GM21717 (cell line): ENCODE measurements around the gene CNOT3.

ENCODE experiments used
- ATAC-seq: cut with Tn5 transposase; IDR thresholded peaks from one replicate; pipeline ENCODE4 v1.9.1; 2021; ENCODE audit warnings: mild to moderate bottlenecking, moderate library complexity; ENCODE audit not compliant: unreplicated experiment

The CNOT3 gene

DNA sequence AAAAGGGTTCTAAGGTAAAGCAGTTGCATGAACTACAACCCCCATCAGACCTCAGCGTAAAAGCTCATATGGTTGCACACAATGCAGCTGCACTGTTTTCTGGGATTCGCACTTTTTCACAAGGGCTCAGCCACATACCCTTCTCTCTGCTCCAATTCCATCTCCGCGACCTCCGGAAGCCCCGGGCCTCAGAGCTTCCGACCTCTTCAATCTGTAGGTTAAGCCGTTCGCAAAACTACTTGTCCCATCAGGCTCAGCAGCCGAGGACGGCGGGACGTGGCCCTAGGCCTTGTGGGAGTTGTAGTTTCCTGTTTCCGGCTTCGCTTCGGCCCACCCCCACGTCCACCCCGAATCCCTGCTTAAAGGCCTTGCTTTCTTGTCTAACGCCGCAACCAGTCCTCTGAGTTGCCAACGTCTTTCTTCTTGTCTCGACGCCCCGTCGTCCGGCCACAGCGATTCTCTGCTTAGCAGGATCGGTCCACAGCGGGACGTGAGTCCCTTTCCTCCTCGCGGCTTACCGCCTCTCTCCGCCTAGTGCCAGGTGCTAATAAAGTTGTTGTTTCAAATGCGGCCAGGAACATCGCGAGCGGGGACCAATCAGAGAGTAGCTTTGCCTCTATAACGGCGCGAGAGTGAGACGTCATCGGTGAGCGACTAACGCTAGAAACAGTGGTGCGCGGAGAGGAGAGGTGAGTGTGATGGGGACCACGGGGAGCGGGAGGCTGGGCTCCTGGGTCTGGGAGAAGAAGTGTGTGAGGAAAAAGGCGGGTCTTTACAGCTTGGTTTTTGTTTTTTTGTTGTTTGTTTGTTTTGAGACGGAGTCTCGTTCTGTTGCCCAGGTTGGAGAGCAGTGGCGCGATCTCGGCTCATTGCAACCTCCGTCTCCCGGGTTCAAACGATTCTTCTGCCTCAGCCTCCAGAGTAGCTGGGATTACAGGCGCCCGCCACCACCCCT is 22.2 kb upstream of the CNOT3 start, which contains the start of the genes PRPF31 and TFPT:
Gene PRPF31, plus strand, starts transcription at position 646 of the 955 bp plus-strand sequence. CDS start 2,525 bp downstream, outside the sequence.
Gene TFPT, minus strand, starts transcription at position 549 of the 955 bp plus-strand sequence. Its CDS starts 388 bp downstream, at position 161.
- peak; percentile 71 for ATAC-seq

DNA sequence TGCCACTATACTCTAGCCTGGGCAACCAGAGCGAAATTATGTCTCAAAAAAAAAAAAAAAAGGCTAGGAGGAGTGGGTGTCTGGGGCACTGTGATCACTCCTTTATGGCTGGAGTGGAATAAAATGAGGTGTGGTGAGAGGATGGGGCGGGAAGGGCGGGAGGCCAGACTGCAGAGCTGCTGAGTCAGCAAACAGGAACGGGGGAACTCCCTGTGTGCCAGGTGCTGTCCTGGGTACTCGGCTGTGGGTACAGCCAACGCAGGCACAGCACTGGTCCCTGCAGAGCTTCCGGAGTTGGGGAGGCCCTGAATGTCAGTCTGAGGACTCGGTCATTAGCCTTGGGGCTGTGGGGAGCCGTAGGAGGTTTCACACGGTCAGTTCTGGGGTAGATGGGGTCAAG is 16.3 kb upstream of the CNOT3 start:
- no peak for ATAC-seq

DNA sequence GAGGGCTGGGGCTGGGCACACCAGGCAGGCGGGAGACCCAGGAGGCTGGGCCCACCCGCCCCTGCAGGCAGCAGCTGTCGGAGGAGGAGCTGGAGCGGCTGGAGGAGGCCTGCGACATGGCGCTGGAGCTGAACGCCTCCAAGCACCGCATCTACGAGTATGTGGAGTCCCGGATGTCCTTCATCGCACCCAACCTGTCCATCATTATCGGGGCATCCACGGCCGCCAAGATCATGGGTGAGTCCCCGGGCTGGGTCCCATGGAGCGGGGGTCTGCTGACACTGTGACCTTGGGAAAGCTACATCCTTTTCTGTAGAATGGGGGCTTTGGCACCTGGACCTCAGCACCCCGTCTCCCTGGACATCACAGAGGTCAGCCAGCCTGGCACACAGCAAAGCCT is 13.9 kb upstream of the CNOT3 start:
- ATAC-seq, result no peak

DNA sequence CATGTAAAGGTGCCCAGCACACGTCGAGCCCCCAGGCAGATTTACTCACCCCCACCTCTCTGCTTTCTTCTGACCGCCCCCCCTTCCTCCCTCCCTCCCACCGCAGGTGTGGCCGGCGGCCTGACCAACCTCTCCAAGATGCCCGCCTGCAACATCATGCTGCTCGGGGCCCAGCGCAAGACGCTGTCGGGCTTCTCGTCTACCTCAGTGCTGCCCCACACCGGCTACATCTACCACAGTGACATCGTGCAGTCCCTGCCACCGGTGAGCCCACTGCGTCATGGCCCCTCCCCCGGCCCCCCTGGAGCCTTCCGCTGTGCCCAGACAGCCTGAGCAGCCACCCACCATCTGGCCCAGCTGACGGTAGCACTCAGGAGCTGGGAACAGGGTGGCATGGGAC is 13.2 kb upstream of the CNOT3 start:
- no peak for ATAC-seq

DNA sequence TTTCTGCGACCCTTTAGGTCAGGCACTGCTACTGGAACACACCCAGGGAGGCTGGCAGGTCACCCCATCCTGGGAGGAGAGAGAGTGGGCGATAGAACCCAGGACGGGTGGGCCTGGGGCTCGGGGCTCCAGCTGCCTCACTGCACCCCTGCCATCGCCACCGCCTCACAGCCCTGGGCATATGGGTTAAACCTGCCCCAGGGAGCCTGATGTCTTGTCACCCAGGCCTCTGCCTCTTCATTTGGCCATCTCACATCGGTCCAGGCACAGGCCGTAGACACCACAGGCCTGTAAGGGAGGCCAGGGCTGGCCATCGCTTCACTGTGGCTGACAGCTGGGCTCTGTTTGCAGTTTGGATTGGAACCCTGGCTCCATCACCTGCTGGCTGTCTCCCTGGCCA is 11.8 kb upstream of the CNOT3 start:
- no peak for ATAC-seq

DNA sequence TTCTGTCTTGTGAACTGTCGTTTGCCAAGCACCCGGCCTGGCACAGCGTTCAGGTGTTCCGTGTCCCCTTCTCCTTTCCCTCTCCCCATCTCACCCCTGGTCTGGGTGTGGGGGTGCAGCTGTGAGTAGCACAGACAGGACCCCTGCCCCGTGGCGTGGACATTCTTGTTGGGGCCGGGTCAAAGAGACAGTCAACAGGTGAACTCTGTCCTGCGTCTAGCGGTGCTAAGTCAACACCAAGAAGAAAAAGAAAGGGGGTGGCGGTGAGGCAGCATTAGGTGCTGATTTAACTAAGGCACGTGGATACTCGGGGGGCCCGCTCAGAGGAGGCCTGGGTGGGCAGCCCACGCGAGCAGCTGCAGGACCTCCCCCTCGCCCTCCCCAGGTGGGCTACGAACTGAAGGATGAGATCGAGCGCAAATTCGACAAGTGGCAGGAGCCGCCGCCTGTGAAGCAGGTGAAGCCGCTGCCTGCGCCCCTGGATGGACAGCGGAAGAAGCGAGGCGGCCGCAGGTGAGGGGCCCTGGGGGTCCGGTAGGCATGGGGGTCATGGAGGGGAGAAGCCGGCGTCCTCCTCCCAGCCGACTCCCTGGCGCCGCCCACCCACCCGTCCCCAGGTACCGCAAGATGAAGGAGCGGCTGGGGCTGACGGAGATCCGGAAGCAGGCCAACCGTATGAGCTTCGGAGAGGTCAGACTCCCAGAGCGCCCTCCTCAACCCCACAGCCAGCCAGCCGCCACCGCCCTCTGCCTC is 9.7 kb upstream of the CNOT3 start:
- ATAC-seq, result no peak

DNA sequence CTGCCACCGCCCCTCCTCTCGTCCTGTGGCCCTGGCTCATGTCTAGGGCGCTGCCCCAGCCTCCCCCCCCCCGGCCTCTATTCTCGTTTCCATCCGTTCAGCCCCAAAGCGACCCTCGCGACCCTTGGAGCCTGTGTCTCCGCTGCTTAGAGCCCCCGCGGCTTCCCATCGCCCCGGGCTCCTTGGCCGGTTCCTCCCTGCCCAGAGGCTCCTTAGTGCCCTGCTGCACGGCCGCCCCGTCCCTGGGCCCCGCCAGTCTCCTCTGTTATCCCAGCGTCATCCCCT is 9.2 kb upstream of the CNOT3 start:
- no peak for ATAC-seq

DNA sequence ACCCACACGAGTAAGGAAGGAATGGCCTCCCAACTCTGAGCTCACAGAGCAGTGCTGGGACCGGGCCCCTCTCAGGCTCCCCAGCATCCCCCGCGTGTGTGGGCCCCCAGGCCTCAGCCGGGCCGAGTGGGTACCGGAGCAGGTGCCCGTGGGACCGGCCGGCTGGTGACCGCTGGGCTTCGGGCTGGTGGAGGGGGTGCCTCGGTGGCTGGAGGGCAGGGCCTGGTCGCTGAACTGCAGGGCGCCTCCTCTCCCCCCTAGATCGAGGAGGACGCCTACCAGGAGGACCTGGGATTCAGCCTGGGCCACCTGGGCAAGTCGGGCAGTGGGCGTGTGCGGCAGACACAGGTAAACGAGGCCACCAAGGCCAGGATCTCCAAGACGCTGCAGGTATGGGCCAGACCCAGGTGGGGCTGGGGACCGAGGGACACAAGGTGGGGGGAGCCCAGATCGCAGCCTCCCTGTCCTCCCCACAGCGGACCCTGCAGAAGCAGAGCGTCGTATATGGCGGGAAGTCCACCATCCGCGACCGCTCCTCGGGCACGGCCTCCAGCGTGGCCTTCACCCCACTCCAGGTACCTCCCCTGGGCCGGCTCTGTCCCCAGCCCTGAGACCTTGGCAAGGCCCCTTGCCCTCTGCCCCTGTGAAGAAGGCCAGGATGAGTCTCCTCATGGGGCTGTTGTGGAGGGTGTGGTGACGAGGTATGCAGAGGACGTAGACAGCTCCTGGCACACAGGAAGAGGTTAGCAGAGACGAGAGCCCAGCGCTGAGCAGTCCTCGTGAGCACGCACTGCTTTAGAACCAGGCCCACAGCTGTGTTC is 8.6 kb upstream of the CNOT3 start:
- ATAC-seq, result no peak

DNA sequence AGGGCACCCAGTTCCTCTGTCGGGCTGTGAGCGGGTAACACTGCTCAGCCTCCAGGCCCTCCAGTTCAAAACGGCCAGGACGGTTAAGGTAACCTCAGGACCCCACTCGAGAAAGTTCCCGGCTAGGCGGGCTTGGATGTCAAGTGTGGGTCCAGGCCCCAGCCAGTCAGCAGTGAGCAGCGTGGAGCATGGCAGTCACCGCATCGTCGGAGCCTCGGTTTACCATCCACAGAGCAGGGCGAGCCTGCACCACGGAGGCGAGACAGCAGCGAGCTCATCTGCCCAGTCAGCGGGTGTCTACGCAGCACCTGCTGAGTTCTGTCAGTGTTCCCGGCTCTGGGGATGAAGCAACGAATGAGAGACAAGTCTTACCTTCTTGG is 8.0 kb upstream of the CNOT3 start:
- no peak for ATAC-seq

DNA sequence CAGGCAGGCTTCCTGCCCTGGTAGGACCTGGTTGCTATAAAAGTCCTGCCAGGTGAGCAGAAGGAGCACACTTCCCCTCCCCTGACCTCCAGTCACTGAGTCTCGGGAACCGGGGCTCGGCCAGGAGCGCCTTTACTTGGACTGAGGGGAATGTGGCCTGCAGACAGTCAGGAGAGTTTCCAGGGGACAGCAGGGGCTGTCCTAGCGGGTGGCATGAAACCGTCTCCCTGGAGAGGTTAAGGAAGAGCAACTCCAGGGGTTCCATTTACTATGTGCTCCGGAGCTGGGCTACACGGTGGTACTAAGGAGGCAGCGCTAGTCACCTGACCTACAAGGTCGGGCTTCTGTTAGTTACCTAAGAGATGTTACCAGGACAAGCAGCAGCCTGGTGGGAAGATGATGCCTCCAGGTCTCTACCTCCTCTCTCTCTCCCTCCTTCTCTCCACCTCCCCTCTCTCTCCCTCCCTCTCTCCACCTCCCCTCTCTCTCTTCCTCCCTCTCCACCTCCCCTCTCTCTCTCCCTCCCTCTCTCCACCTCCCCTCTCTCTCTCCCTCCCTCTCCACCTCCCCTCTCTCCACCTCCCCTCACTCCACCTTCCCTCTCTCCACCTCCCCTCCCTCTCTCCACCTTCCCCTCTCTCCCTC is 4.1 kb upstream of the CNOT3 start:
- ATAC-seq, result no peak

DNA sequence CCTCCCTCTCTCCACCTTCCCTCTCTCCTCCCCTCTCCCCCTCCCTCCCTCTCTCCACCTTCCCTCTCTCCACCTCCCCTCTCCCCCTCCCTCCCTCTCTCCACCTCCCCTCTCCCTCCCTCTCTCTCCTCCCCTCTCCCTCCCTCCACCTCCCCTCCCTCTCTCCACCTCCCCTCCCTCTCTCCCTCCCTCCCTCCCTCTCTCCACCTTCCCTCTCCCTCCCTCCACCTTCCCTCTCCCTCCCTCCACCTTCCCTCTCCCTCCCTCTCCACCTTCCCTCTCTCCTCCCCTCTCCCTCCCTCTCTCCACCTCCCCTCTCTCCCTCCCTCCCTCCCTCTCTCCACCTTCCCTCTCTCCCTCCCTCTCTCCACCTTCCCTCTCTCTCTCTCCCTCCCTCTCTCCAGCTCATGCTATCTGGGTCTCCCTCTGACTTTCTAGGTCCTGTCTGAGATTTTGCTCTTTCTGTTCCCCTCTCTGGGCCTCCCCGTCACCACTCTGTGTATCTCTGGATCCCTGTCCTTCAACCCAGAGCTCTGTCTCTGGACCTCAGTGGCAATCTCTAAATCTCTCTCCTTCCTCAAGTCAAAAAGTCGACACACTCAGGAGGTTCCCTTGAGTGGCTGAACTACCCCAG is 3.5 kb upstream of the CNOT3 start:
- no peak for ATAC-seq

DNA sequence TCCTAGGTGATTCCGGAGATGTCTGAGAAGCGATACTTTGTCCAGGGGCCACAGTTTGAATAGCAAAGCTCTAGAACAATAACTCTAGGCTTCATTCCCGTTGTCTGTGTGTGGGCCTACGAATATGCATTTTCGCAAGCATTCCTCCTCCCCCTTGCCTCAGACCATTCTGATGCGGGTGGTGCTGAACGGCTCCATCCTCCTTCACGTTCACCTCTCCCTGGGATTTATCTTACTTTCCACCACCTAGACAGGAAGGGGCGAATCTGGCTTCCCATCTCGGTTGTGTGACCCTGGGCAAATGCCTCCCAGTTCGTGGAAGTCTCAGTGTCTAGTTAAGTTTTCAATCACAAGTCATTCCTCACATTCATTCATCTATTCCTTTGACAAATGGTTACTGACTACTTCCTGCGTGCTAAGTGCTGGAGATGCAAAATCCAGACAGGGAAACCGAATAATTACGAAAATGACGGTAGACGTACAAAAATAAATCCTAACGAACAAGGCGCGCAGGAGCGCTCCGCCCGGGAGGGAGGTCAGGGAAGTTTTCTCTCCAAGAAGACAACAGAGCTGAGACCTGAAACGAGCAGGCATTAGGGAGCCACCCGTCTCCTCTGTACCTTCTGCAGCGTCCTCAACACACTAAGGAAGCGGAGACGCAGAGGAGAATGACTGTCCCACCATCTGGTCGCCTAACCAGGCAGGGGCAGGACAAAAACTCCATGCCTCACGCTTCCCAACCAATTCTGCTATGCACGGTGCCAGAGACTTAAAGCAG is 1.3 kb upstream of the CNOT3 start:
- ATAC-seq, result no peak

DNA sequence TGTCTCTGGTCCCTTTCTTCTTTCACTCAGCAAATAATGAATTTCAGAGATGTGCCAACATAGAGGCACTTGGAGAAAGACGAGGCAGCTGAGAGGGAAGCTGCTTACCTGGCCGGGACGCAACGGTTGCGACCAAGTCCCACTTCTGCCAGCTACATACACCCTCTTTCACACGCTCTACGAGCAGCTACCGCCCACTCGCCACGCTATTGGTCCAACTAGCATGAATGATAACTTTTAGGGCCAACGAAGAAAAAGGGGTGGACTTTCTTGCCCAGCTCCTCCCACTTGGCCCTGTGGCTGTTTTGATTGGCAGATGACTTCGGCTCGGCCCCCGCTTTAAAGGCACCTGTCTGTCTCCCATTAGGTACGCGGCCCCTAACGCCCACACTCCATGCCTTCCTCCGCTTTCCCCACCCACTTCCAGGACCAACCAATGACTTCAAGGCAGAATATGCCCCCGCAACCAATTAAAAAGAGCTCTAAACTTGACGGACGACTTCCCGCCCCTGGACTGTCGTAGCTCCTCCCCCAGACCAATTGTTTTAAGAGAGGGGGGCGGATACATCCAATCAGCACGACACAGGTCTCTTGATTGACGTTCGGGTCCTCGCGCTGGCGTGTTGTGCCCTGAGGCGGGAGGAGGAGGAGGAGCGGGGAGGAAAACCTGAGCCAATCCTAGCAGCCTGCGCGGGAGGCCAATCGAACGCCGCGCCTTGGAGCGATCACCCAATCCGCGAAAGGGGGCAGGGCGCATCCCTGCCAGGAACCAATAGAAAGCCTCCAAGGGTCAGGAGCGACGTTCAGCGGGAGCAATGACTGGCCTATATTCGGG is 481 bp upstream of the CNOT3 start:
- peak; percentile 75 for ATAC-seq

DNA sequence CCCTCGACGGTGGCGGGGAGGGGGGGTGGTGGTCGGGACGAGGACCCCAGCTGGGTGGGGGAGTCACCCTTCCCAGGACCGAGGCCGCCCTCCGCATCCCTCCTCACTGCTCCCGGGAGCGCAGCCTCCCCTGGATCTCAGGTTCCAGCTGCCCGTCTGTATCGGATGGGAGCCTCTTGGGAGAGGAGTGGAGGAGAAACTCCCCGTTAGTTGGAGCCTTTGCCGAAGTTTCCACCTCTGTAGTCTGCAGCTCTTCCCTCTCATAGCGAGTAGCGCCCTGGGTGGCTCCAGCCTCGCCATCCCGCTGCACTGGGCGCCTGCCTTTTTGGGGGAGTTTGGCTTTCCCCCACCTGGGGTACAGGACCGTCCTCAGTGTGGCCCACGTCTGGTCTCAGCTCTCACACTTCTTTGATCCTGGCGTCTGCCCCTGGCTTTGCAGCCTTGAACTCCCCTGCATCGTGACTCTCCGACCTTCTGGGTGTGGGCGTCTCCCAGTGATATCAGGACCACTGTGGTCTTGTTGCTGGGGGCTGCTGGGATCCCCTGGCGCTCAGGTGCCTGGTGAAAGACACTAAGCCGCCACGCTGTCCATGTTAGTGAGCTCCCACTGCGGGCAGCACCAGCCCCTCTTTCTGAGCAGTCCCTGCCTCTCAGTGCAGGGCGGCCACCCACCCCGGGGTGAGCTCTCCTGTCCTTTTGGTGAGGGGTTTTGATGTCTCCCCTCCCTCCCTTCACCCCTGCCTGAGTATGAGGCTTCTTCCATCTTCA is 1.1 kb downstream of the CNOT3 start:
- ATAC-seq, result no peak

DNA sequence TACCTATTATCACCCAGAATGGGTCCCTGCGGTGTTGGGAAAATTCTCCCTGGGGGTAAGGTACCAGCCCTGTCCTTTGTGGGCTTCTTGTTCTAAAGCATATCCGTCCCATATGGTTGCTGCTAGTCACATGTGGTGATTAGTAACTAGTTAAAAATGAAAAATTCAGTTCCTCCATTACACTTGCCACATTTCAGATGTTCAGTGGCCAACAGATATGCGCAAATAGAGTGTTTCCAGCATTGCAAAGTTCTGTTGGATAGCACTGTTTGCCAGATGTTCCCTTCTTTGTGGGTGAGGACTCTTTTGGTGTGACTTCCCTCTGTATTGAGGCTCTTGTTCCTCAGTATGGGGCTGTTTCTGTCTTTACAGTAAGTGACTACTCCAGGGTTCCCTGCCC is 3.8 kb downstream of the CNOT3 start:
- ATAC-seq, result no peak

DNA sequence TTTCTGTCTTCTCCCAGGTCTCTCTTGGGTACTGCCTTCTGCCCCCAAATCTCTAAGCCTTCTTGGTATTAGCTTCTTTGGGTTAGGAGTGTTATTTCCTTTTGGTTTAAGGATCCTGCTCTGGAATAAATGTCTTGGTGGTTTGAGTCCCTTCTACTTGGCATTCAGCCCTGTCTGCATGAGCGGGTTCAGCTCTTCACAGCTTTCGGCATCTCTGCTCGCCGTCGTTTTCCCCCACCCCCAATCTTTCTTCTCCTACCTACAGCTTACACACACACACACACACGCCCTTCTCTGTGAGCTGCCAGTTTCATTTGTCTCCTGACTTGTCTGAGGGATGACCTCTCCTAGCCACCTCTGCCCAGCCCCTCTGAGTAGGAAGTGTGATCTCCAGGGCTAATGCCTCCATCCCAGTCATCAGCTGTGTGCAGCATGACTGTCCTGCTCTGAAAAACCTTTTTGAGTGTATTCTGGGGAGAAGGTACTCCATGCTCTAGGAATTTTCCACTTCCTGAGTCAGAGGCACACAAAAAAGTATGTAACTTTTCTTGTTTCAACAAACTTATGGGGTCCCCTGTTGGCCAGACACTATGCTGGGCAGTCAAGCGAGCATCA is 4.7 kb downstream of the CNOT3 start:
- ATAC-seq, result no peak

DNA sequence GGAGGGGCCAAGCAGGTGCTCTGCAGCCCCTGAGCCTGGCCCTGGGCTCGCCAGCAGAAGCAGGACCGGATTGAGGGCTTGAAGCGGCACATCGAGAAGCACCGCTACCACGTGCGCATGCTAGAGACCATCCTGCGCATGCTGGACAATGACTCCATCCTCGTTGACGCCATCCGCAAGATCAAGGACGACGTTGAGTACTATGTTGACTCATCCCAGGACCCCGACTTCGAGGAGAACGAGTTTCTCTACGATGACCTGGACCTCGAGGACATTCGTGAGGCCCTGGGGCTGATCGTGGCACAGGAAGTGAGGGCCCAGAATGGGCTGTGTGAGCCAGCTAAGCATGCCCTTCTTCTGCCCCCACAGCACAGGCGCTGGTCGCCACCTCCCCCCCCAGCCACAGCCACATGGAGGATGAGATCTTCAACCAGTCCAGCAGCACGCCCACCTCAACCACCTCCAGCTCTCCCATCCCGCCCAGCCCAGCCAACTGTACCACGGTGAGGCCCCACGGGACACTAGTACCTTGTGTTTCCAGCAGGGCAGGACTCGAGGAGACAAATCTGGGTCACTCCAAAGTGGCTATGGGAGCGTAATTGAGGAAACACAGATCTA is 8.1 kb downstream of the CNOT3 start:
- ATAC-seq, result no peak
